Muscle layer of colon (tissue), 2 donors: ENCODE data around the gene SEMA3E.

Experiments used
- H3K27ac ChIP-seq: one replicate; pipeline ENCODE4 v1.7.0; 2013; ENCODE audit warnings: low read depth, mild to moderate bottlenecking, low read length, moderate library complexity
- H3K27me3 ChIP-seq, 2 donors: one replicate each; pipeline ENCODE4 v1.7.0; 2013; ENCODE audit warnings: low read length in 2 of 2, mild to moderate bottlenecking in 2 of 2; ENCODE audit not compliant: insufficient read depth in 2 of 2, control insufficient read depth in 1 of 2
- H3K36me3 ChIP-seq: one replicate; pipeline ENCODE4 v1.7.0; 2013; ENCODE audit warnings: mild to moderate bottlenecking, low read length; ENCODE audit not compliant: insufficient read depth
- H3K4me1 ChIP-seq: one replicate; pipeline ENCODE4 v1.7.0; 2013; ENCODE audit warnings: mild to moderate bottlenecking, low read length; ENCODE audit not compliant: insufficient read depth
- H3K4me3 ChIP-seq, 2 donors: one replicate each; pipeline ENCODE4 v1.7.0; 2013; ENCODE audit warnings: low read length in 2 of 2, low read depth in 1 of 2, mild to moderate bottlenecking in 1 of 2, moderate library complexity in 1 of 2
- H3K9ac ChIP-seq: one replicate; pipeline ENCODE4 v1.7.0; 2013; ENCODE audit warnings: low read length
- H3K9me3 ChIP-seq: one replicate; pipeline ENCODE4 v1.7.0; 2013; ENCODE audit warnings: mild to moderate bottlenecking, low read length
- donor health status: abdominal sarcoma.
- donor health status: Adenocarcinoma of cecum.

The SEMA3E gene

GRCh38 chr7:83547526-83547925 is 101.4 kb downstream of the SEMA3E start:
- Histone ChIP-seq H3K4me3 (no peak overlapping the region), H3K9me3 (no peaks in the 10 kb centered on the region), H3K27me3 (no peaks in the 10 kb centered on the region), H3K9ac (no peak overlapping the region), H3K36me3 (no peaks in the 10 kb centered on the region), H3K27ac (no peak overlapping the region), H3K4me1 (peaks cover 6% of the 10 kb centered on the region)

GRCh38 chr7:83546586-83546985 is 102.4 kb downstream of the SEMA3E start:
- H3K27me3 ChIP-seq: no peaks in the 10 kb centered on the region
- H3K4me3 ChIP-seq: no peak overlapping the region
- no peak overlapping the region for H3K27ac ChIP-seq
- H3K9me3 ChIP-seq: no peaks in the 10 kb centered on the region
- H3K36me3 ChIP-seq: no peaks in the 10 kb centered on the region
- peaks cover 6% of the 10 kb centered on the region for H3K4me1 ChIP-seq
- H3K9ac ChIP-seq: no peak overlapping the region

- H3K9ac ChIP-seq: no peak overlapping the region
- H3K9me3 ChIP-seq: no peaks in the 10 kb centered on the region
- no peaks in the 10 kb centered on the region for H3K36me3 ChIP-seq
- H3K4me3 ChIP-seq: no peak overlapping the region
- H3K4me1 ChIP-seq: no peaks in the 10 kb centered on the region
- no peaks in the 10 kb centered on the region for H3K27me3 ChIP-seq
- H3K27ac ChIP-seq: no peak overlapping the region
These were observed 107.6 kb downstream of the SEMA3E start for GRCh38 chr7:83541187-83541960.

- Histone ChIP-seq H3K36me3 (no peaks in the 10 kb centered on the region), H3K27ac (no peak overlapping the region), H3K4me3 (no peak overlapping the region), H3K9me3 (no peaks in the 10 kb centered on the region), H3K27me3 (no peaks in the 10 kb centered on the region), H3K9ac (no peak overlapping the region), H3K4me1 (no peaks in the 10 kb centered on the region)
These were observed 114.5 kb downstream of the SEMA3E start for GRCh38 chr7:83534488-83534887.

GRCh38 chr7:83532219-83532618 is 116.7 kb downstream of the SEMA3E start:
- no peaks in the 10 kb centered on the region for H3K4me1 ChIP-seq
- no peak overlapping the region for H3K9ac ChIP-seq
- H3K27ac ChIP-seq: no peak overlapping the region
- no peaks in the 10 kb centered on the region for H3K9me3 ChIP-seq
- no peaks in the 10 kb centered on the region for H3K27me3 ChIP-seq
- no peaks in the 10 kb centered on the region for H3K36me3 ChIP-seq
- H3K4me3 ChIP-seq: no peak overlapping the region

- H3K9ac ChIP-seq: no peak overlapping the region
- H3K36me3 ChIP-seq: no peaks in the 10 kb centered on the region
- no peaks in the 10 kb centered on the region for H3K4me1 ChIP-seq
- H3K9me3 ChIP-seq: no peaks in the 10 kb centered on the region
- H3K27ac ChIP-seq: no peak overlapping the region
- no peak overlapping the region for H3K4me3 ChIP-seq
- no peaks in the 10 kb centered on the region for H3K27me3 ChIP-seq
These were observed 117.2 kb downstream of the SEMA3E start for GRCh38 chr7:83531766-83532165.

GRCh38 chr7:83528925-83529423 is 120.0 kb downstream of the SEMA3E start:
- no peak overlapping the region for H3K4me3 ChIP-seq

GRCh38 chr7:83524277-83525075 is 124.5 kb downstream of the SEMA3E start:
- H3K27me3 ChIP-seq: no peaks in the 10 kb centered on the region
- H3K4me1 ChIP-seq: no peaks in the 10 kb centered on the region
- no peaks in the 10 kb centered on the region for H3K9me3 ChIP-seq
- no peaks in the 10 kb centered on the region for H3K36me3 ChIP-seq
- no peak overlapping the region for H3K9ac ChIP-seq
- H3K27ac ChIP-seq: no peak overlapping the region
- no peak overlapping the region for H3K4me3 ChIP-seq

More at GRCh38 chr7:83528925-83529423, 120.0 kb downstream of the SEMA3E start:
- Histone ChIP-seq H3K4me1 (no peaks in the 10 kb centered on the region), H3K27ac (no peak overlapping the region), H3K9ac (no peak overlapping the region), H3K27me3 (no peaks in the 10 kb centered on the region), H3K36me3 (no peaks in the 10 kb centered on the region), H3K9me3 (no peaks in the 10 kb centered on the region)

- Histone ChIP-seq H3K9ac (no peak overlapping the region), H3K4me3 (no peak overlapping the region), H3K4me1 (no peaks in the 10 kb centered on the region), H3K27me3 (no peaks in the 10 kb centered on the region), H3K27ac (no peak overlapping the region), H3K9me3 (no peaks in the 10 kb centered on the region), H3K36me3 (no peaks in the 10 kb centered on the region)
These were observed 128.2 kb downstream of the SEMA3E start for GRCh38 chr7:83520726-83521125.

- H3K4me1 ChIP-seq: no peaks in the 10 kb centered on the region
- no peaks in the 10 kb centered on the region for H3K27me3 ChIP-seq
- H3K9me3 ChIP-seq: no peaks in the 10 kb centered on the region
- H3K4me3 ChIP-seq: no peak overlapping the region
- no peak overlapping the region for H3K9ac ChIP-seq
- H3K36me3 ChIP-seq: no peaks in the 10 kb centered on the region
- no peak overlapping the region for H3K27ac ChIP-seq
These were observed 129.7 kb downstream of the SEMA3E start for GRCh38 chr7:83519240-83519639.

- H3K9me3 ChIP-seq: no peaks in the 10 kb centered on the region
- H3K36me3 ChIP-seq: no peaks in the 10 kb centered on the region
- no peak overlapping the region for H3K9ac ChIP-seq
- H3K27ac ChIP-seq: no peak overlapping the region
- no peak overlapping the region for H3K4me3 ChIP-seq
- no peaks in the 10 kb centered on the region for H3K27me3 ChIP-seq
- H3K4me1 ChIP-seq: no peaks in the 10 kb centered on the region
These were observed 131.8 kb downstream of the SEMA3E start for GRCh38 chr7:83517035-83517700.
